WI38 (cell line): Measurements from ENCODE around the gene CEP170B.

Source experiments
- H3K4me3 ChIP-seq: 2 replicates; pipeline ENCODE4 v1.5.1; 2011; ENCODE audit warnings: low read depth, mild to moderate bottlenecking, control low read depth, low read length
- TF ChIP-seq, protein P1 (sequence below): IDR thresholded peaks from 2 replicates; pipeline ENCODE4 v1.5.1; 2012; ENCODE audit warnings: low read depth, mild to moderate bottlenecking, control low read depth, low read length

The CEP170B gene

DNA sequence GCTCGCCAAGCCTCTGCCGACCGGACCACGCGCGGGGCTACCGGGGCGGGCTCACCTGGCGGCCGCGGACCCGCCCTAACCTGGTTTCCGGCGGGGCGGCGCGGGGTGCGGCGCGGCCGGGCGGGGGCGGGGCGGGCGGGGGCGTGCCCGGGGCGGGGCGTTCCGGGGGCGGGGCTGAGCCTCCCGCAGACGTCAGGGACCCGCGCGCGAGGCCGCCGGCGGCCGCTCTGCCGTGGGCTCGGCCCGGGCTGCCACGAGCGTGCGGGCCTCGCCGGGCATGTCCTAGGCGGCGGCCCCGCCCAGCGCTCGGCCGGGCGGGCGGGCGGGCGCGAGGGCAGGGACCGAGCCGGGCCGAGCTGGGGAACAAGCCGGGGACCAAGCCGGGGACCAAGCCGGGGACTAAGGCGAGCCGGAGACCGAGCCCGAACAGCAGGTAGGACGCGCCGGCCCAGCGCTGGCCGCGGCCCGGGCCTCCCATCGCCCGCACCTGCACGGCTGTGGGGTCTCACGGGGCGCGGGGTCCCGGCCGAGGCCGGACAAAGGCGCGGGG, at the start of gene CEP170B:
CEP170B (plus strand) TSS at position 188 of the 550 bp plus-strand sequence. CDS start 3,183 bp downstream, outside the sequence.
- TF ChIP-seq, protein P1, sequence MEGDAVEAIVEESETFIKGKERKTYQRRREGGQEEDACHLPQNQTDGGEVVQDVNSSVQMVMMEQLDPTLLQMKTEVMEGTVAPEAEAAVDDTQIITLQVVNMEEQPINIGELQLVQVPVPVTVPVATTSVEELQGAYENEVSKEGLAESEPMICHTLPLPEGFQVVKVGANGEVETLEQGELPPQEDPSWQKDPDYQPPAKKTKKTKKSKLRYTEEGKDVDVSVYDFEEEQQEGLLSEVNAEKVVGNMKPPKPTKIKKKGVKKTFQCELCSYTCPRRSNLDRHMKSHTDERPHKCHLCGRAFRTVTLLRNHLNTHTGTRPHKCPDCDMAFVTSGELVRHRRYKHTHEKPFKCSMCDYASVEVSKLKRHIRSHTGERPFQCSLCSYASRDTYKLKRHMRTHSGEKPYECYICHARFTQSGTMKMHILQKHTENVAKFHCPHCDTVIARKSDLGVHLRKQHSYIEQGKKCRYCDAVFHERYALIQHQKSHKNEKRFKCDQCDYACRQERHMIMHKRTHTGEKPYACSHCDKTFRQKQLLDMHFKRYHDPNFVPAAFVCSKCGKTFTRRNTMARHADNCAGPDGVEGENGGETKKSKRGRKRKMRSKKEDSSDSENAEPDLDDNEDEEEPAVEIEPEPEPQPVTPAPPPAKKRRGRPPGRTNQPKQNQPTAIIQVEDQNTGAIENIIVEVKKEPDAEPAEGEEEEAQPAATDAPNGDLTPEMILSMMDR: no peak
- peak within 1 kb of the TSS; percentile 82 for H3K4me3 ChIP-seq

DNA sequence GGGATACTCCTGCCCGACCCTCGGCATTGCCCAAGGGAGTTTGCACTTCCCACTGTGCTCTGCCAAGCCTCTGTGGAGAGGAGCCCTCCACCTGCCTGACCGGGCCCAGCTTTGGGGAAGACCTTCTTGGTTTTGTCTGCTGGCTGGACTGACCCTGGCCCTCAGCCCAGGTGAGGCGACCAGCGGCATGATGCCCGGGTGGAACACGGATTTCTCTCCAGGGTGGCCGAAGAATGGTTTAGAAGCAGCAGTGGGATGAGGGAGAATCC, 48.5 kb upstream of the CEP170B start:
- TF ChIP-seq, protein P1: no peak
- H3K4me3 ChIP-seq: peak overlapping the region; percentile 84

DNA sequence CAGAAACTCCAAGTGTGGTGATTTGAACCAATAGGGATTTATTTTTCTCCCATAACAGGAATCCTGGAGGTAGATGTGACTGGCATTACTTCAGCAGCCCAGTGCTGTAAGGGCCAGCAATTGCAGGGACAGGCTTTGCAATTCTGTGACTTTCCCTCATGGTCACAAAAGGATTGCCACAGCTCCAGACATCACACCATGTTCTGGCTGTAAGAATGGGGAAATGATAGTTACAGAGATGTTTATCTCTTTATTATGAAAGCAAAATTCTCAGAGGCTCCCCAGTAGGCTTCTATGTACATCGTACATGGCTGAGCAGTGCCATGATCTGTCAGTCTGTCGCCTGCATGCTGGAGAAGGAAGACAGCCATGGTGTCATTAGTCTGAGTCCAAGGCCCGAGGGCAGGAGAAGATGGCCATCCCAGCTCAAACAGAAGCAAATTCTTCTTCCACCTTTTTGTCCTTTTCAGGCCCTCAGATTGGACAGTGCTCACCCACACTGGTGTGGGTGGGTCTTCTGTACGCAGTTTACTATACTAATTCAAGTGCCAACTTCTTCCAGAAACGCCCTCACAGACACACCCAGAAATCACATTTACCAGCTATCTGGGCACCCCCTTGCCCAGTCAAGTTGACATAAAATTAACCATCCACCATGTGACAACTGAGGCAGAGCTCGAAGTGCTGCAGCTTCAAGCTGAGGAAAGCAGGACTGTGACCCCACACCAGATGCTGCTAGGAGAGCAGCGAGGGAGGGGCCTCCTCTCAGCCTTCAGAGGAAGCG, 46.9 kb upstream of the CEP170B start:
- TF ChIP-seq, protein P1: no peak
- H3K4me3 ChIP-seq: no peak overlapping the region

GRCh38 chr14:104818714-104819161, 46.3 kb upstream of the CEP170B start:
- no peak overlapping the region for H3K4me3 ChIP-seq
- TF ChIP-seq, protein P1: no peak

- TF ChIP-seq, protein P1: no peak
Observed at GRCh38 chr14:104819361-104819781, 45.7 kb upstream of the CEP170B start.

GRCh38 chr14:104820669-104821228, 44.3 kb upstream of the CEP170B start:
- TF ChIP-seq, protein P1: peak; percentile 50
- H3K4me3 ChIP-seq: no peak overlapping the region

More at GRCh38 chr14:104819361-104819781, 45.7 kb upstream of the CEP170B start:
- H3K4me3 ChIP-seq: no peak overlapping the region
